Panc1 (cell line): ENCODE results near the gene ANXA3. TPM values are rescaled to one million over a fixed set of nuclear protein-coding genes. Genes with fewer than 3 reads are reported as not detected.

Experiments used
- ATAC-seq: fragments of 200-7000 bp; cut with Tn5 transposase; 2 replicates; pipeline ENCODE4 v1.9.1; 2020; ENCODE audit warnings: mild to moderate bottlenecking, moderate library complexity
- BruUV-seq: library from RNA; stranded (reverse); fragments of 400-500 nt; replicated peaks from 2 replicates; lab custom pipeline; 2021; lab: Mats Ljungman, UMichigan
- CTCF ChIA-PET: fragments of 300-600 bp; sonication (Branson Sonifier 250); formaldehyde crosslinking; loops from one replicate; lab custom pipeline; 2022; ENCODE audit warnings: antibody characterized with exemption; lab: Charles Lee
- POLR2A ChIA-PET: fragments of 300-600 bp; sonication (Branson Sonifier 250); formaldehyde crosslinking; loops from one replicate; lab custom pipeline; 2022; ENCODE audit warnings: antibody characterized with exemption; lab: Charles Lee
- DNase-seq: peaks from one replicate; pipeline ENCODE4 v3.0.0-alpha.2; 2010; ENCODE audit warnings: low read depth, low spot score
- H3K27ac ChIP-seq: 2 replicates; pipeline ENCODE4 v1.5.1; 2011; ENCODE audit warnings: mild to moderate bottlenecking, low read length, inconsistent platforms
- H3K27me3 ChIP-seq: fragments of 200-500 bp; sonication (Bioruptor generic); 2 replicates; pipeline ENCODE4 v1.6.0; 2014; ENCODE audit warnings: low read length, inconsistent platforms; ENCODE audit not compliant: control insufficient read depth, insufficient read depth
- H3K36me3 ChIP-seq: fragments of 200-500 bp; sonication (Bioruptor generic); 2 replicates; pipeline ENCODE4 v1.5.1; 2014; ENCODE audit warnings: inconsistent platforms, mild to moderate bottlenecking, low read length, moderate library complexity; ENCODE audit not compliant: control insufficient read depth, insufficient read depth
- H3K4me1 ChIP-seq: 2 replicates; pipeline ENCODE4 v1.5.1; 2011; ENCODE audit warnings: inconsistent platforms, mild to moderate bottlenecking, low read length, moderate library complexity; ENCODE audit not compliant: control insufficient read depth, insufficient read depth
- H3K4me3 ChIP-seq, 2 experiments: 2 replicates each; pipeline ENCODE4 v1.5.1; 2011 to 2012; ENCODE audit warnings: low read depth in 2 of 2, low read length in 2 of 2, mild to moderate bottlenecking in 2 of 2, inconsistent platforms in 1 of 2, moderate library complexity in 1 of 2
- H3K9me3 ChIP-seq: fragments of 200-500 bp; sonication (Bioruptor generic); 2 replicates; pipeline ENCODE4 v1.5.1; 2014; ENCODE audit warnings: low read depth, mild to moderate bottlenecking, inconsistent platforms, low read length, moderate library complexity; ENCODE audit not compliant: control insufficient read depth, insufficient read depth
- CTCF ChIP-seq: fragments of 450-650 bp; IDR thresholded peaks from 2 replicates; pipeline ENCODE4 v1.5.1; 2017; ENCODE audit warnings: mild to moderate bottlenecking
- POLR2AphosphoS5 ChIP-seq: IDR thresholded peaks from 2 replicates; pipeline ENCODE4 v1.6.1; 2012; ENCODE audit warnings: mild to moderate bottlenecking, low read depth, low read length, moderate library complexity
- REST ChIP-seq, 2 experiments: IDR thresholded peaks; 2 replicates each; pipeline ENCODE4 v1.6.1; 2011 to 2012; ENCODE audit warnings: low read depth in 2 of 2, control low read depth in 1 of 2, low read length in 1 of 2, mild to moderate bottlenecking in 1 of 2, moderate library complexity in 1 of 2; ENCODE audit not compliant: insufficient read depth in 1 of 2
- SIN3A ChIP-seq: IDR thresholded peaks from 2 replicates; pipeline ENCODE4 v1.6.1; 2012; ENCODE audit warnings: low read depth, mild to moderate bottlenecking, low read length, moderate library complexity, borderline replicate concordance; ENCODE audit not compliant: insufficient read depth
- TCF7L2 ChIP-seq: IDR thresholded peaks from 2 replicates; pipeline ENCODE4 v1.6.1; 2011; ENCODE audit warnings: mild to moderate bottlenecking, low read depth, low read length, inconsistent platforms
- in situ Hi-C: cut with HindIII; loops from 2 replicates; pipeline ENCODE4 v1.10.0; 2016; ENCODE audit warnings: low sequenced_read_pairs, low pct_unique_long_range_greater_than_20kb
- intact Hi-C: fragments of 100-400 bp; cut with micrococcal nuclease; formaldehyde crosslinking; loops from one replicate; pipeline ENCODE4 v1.10.0; 2022; ENCODE audit not compliant: unreplicated experiment
- total RNA-seq: library from RNA; stranded (reverse); gene quantifications from one replicate; pipeline ENCODE4 v1.2.1, GENCODE V29; 2021; ENCODE audit not compliant: unreplicated experiment

The ANXA3 gene
- total RNA-seq, 1 experiment from 2014 or later = 1.5 TPM

GRCh38 chr4:78603384-78603783 lies 51.8 kb downstream of the ANXA3 start:
- H3K36me3 ChIP-seq = no peaks in the 10 kb centered on the region
- H3K9me3 ChIP-seq = no peaks in the 10 kb centered on the region
- H3K4me3 ChIP-seq = no peak overlapping the region
- ChIA-PET POLR2A (no interaction called here), CTCF (no interaction called here)
- ATAC-seq (no peak), DNase-seq (no peak)
- H3K27ac ChIP-seq = no peak overlapping the region
- no peaks in the 10 kb centered on the region for H3K27me3 ChIP-seq
- in situ Hi-C loops (no loop called here), intact Hi-C loops (no loop called here)
- TF ChIP-seq CTCF (no peak), POLR2AphosphoS5 (no peak), REST (IDR thresholded peaks at IDR 0.05; ENCODE audit: insufficient read depth in 1 of 2, low read depth in 2 of 2, low read length in 1 of 2) (no peak), SIN3A (no peak), TCF7L2 (no peak)
- BruUV-seq = no TSS peak
- H3K4me1 ChIP-seq = no peaks in the 10 kb centered on the region

DNA sequence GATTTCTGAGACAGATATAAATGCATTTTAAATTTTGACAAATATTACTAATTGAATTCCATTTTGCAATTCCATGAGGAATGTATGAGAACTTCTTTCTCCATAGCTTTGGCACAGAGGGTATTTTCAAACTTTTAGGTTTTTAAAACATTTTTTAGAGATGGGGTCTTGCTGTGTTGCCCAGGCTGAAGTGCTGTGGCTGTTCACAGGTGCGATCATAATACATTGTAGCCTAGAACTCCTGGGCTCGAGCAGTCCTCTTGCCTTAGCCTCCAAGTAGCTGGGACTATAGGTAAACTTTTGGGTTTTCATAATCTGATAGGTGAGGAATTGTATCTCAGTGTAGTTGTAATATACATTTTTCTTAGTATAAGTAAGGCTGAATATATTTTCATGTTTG lies 53.4 kb downstream of the ANXA3 start:
- no peaks in the 10 kb centered on the region for H3K9me3 ChIP-seq
- CTCF ChIA-PET = no interaction called here
- no peaks in the 10 kb centered on the region for H3K36me3 ChIP-seq
- ATAC-seq = no peak
- H3K4me1 ChIP-seq = no peaks in the 10 kb centered on the region
- no peaks in the 10 kb centered on the region for H3K27me3 ChIP-seq
- BruUV-seq = no TSS peak
- POLR2A ChIA-PET = no interaction called here
- H3K4me3 ChIP-seq = no peak overlapping the region
- no peak overlapping the region for H3K27ac ChIP-seq
- TF ChIP-seq CTCF = no peak
- no peak for TF ChIP-seq TCF7L2
- no peak for TF ChIP-seq SIN3A
- TF ChIP-seq REST (IDR thresholded peaks at IDR 0.05; ENCODE audit: insufficient read depth in 1 of 2, low read depth in 2 of 2, low read length in 1 of 2) = no peak
- no peak for TF ChIP-seq POLR2AphosphoS5
- intact Hi-C loops = no loop called here
- no peak for DNase-seq
- in situ Hi-C loops = no loop called here
